DOHH2 (cell line): ENCODE measurements around the gene RNF175.
"Not testable (repeated sequence)": the region's sequence is repeated elsewhere in the genome, so short reads cannot be mapped to it uniquely, and the experiment has no call there.

ENCODE experiments used
- H3F3A ChIP-seq: fragments of 200-600 bp; sonication (generic), shearing (Covaris generic); 2 replicates; pipeline ENCODE4 v1.6.0; 2016; ENCODE audit warnings: antibody characterized with exemption, mild to moderate bottlenecking; ENCODE audit not compliant: control insufficient read depth, insufficient read depth
- H3K27ac ChIP-seq: fragments of 200-600 bp; sonication (generic); 2 replicates; pipeline ENCODE4 v1.5.1; 2014; ENCODE audit warnings: low read depth, mild to moderate bottlenecking, low read length, moderate library complexity
- H3K27me3 ChIP-seq: fragments of 200-600 bp; sonication (generic); 2 replicates; pipeline ENCODE4 v1.6.1; 2014; ENCODE audit warnings: mild to moderate bottlenecking, low read length, mixed read lengths; ENCODE audit not compliant: control insufficient read depth
- H3K36me3 ChIP-seq: fragments of 200-600 bp; sonication (generic); 2 replicates; pipeline ENCODE4 v1.6.1; 2014; ENCODE audit warnings: mild to moderate bottlenecking, low read length, moderate library complexity, mixed read lengths; ENCODE audit not compliant: control insufficient read depth
- H3K4me1 ChIP-seq: fragments of 200-600 bp; sonication (generic); 2 replicates; pipeline ENCODE4 v1.6.1; 2014; ENCODE audit warnings: mild to moderate bottlenecking, low read length, mixed read lengths; ENCODE audit not compliant: control insufficient read depth
- H3K4me2 ChIP-seq: fragments of 200-600 bp; sonication (generic); 2 replicates; pipeline ENCODE4 v1.6.0; 2014; ENCODE audit warnings: mild to moderate bottlenecking, low read length, moderate library complexity
- H3K4me3 ChIP-seq: fragments of 200-600 bp; sonication (generic); 2 replicates; pipeline ENCODE4 v1.5.1; 2014; ENCODE audit warnings: mild to moderate bottlenecking, low read length, mixed read lengths
- H3K79me2 ChIP-seq: fragments of 200-600 bp; sonication (generic); 2 replicates; pipeline ENCODE4 v1.6.1; 2014; ENCODE audit warnings: mild to moderate bottlenecking, low read length, mixed read lengths; ENCODE audit not compliant: control insufficient read depth
- H3K9me2 ChIP-seq: fragments of 200-600 bp; sonication (generic); replicated peaks from 2 replicates; pipeline ENCODE4 v1.6.1; 2014; ENCODE audit warnings: mild to moderate bottlenecking, low read length, mixed read lengths; ENCODE audit not compliant: control insufficient read depth
- H3K9me3 ChIP-seq: fragments of 200-600 bp; sonication (generic); 2 replicates; pipeline ENCODE4 v1.6.1; 2014; ENCODE audit warnings: antibody characterized with exemption, low read length, mixed read lengths; ENCODE audit not compliant: control insufficient read depth, insufficient read depth
- H4K20me1 ChIP-seq: fragments of 200-600 bp; sonication (generic); 2 replicates; pipeline ENCODE4 v1.6.0; 2014; ENCODE audit warnings: low read depth, mild to moderate bottlenecking, antibody characterized with exemption, low read length, moderate library complexity; ENCODE audit not compliant: control insufficient read depth, insufficient read depth
- EZH2phosphoT487 ChIP-seq: fragments of 200-600 bp; sonication (generic); IDR thresholded peaks from 2 replicates; pipeline ENCODE4 v1.6.1; 2017; ENCODE audit warnings: borderline replicate concordance, mild to moderate bottlenecking, antibody characterized with exemption, low read length, moderate library complexity, mixed read lengths
- TF ChIP-seq, protein P1 (sequence below): fragments of 200-600 bp; sonication (generic); IDR thresholded peaks from one replicate; pipeline ENCODE4 v1.5.1; 2014; ENCODE audit warnings: antibody characterized with exemption, mild to moderate bottlenecking, low read depth, low read length; ENCODE audit not compliant: poor library complexity, severe bottlenecking

The RNF175 gene

DNA sequence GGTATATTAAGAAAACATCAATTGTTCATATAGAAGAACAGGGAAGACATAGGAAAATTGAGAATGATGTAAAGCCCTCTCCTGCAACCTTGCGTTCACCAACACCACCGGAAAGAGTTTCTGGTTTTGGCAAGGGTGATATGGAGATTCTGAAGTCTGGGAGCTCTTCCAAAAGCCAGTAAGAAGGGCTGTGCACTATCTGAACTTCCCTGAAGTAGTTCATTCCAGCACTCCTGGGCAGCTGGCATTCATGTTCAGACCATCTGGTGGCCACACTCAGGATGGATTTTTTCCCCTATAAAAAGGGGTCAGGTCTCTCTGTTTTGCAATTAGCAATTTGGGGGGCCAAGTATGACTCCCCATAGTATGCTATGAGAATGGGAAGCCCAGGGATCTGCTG lies 91.2 kb downstream of the RNF175 start:
- Histone ChIP-seq H3F3A (no peaks in the 10 kb centered on the region), H3K4me1 (no peaks in the 10 kb centered on the region), H3K27me3 (peaks cover 3% of the 10 kb centered on the region), H3K4me2 (no peak overlapping the region), H3K79me2 (no peaks in the 10 kb centered on the region), H4K20me1 (no peaks in the 10 kb centered on the region), H3K36me3 (no peaks in the 10 kb centered on the region), H3K9me2 (no peaks in the 10 kb centered on the region), H3K9me3 (no peaks in the 10 kb centered on the region), H3K27ac (no peak overlapping the region), H3K4me3 (no peak overlapping the region)
- no peak for TF ChIP-seq EZH2phosphoT487
- TF ChIP-seq, protein P1, sequence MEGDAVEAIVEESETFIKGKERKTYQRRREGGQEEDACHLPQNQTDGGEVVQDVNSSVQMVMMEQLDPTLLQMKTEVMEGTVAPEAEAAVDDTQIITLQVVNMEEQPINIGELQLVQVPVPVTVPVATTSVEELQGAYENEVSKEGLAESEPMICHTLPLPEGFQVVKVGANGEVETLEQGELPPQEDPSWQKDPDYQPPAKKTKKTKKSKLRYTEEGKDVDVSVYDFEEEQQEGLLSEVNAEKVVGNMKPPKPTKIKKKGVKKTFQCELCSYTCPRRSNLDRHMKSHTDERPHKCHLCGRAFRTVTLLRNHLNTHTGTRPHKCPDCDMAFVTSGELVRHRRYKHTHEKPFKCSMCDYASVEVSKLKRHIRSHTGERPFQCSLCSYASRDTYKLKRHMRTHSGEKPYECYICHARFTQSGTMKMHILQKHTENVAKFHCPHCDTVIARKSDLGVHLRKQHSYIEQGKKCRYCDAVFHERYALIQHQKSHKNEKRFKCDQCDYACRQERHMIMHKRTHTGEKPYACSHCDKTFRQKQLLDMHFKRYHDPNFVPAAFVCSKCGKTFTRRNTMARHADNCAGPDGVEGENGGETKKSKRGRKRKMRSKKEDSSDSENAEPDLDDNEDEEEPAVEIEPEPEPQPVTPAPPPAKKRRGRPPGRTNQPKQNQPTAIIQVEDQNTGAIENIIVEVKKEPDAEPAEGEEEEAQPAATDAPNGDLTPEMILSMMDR: no peak

DNA sequence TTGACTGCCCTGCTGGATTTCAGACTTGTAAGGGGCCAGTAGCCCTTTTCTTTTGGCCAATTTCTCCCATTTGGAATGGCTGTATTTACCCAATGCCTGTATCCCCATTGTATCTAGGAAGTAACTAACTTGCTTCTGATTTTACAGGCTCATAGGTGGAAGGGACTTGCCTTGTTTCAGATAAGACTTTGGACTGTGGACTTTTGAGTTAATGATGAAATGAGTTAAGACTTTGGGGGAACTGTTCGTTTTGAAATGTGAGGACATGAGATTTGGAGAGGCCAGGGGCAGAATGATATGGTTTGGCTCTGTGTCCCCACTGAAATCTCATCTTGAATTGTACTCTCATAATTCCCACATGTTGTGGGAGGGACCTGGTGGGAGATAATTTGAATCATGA lies 93.3 kb downstream of the RNF175 start:
- H3K36me3 ChIP-seq, H3K4me3 ChIP-seq, H4K20me1 ChIP-seq, H3K27me3 ChIP-seq, H3K79me2 ChIP-seq, H3K9me3 ChIP-seq, H3K4me2 ChIP-seq, H3F3A ChIP-seq, H3K4me1 ChIP-seq, H3K27ac ChIP-seq, H3K9me2 ChIP-seq: not testable (repeated sequence)

DNA sequence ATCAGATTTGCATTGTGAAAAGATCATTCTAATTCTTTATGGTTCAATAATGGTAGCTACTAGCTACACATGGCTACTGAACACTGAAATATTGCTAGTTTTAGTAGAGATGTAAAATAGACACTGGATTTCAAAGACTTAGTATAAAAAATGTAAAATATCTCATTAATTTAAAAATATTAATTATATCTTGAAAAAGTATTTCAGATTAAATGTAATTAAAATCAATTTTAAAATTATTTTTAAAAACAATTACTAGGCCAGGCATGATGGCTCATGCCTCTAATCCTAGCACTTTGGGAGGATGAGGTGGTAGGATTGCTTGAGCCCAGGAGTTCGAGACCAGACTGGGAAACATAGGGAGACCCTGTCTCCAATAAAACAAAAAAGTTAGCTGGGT lies 96.2 kb downstream of the RNF175 start:
- H3F3A ChIP-seq: no peaks in the 10 kb centered on the region
- no peaks in the 10 kb centered on the region; the same call in 1 of the 2 replicates for H3K9me2 ChIP-seq
- no peaks in the 10 kb centered on the region for H3K79me2 ChIP-seq
- no peaks in the 10 kb centered on the region for H3K36me3 ChIP-seq
- peaks cover 3% of the 10 kb centered on the region; the same call in 1 of the 2 replicates for H3K27me3 ChIP-seq
- no peak overlapping the region for H3K27ac ChIP-seq
- no peaks in the 10 kb centered on the region for H4K20me1 ChIP-seq
- TF ChIP-seq, protein P1: no peak
- TF ChIP-seq EZH2phosphoT487: no peak
- peaks cover 5% of the 10 kb centered on the region; the same call in 1 of the 2 replicates for H3K9me3 ChIP-seq
- H3K4me3 ChIP-seq: no peak overlapping the region
- no peak overlapping the region for H3K4me2 ChIP-seq
- no peaks in the 10 kb centered on the region for H3K4me1 ChIP-seq

DNA sequence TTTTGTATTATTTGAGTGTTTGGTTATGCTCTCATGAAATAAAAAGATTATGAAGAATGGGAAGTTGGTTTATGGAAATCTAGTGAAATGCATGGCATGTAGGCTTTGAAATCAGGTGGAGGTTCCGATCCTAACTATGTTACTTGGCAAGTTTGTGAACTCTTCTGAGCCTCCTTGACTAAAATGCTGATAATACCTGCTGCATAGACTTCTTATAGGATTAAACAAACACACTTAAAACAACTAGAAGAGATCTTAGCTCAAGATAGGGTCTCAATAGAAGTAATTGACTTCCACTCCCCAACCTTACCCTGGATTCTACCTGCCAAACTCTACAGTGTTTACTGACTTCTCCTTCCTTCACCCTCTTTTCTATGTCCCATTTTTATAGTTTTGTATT lies 97.9 kb downstream of the RNF175 start:
- H3K27me3 ChIP-seq: no peaks in the 10 kb centered on the region
- TF ChIP-seq EZH2phosphoT487: no peak
- TF ChIP-seq, protein P1: no peak
- H3K27ac ChIP-seq: no peak overlapping the region
- H3K4me2 ChIP-seq: no peak overlapping the region
- H3K79me2 ChIP-seq: no peaks in the 10 kb centered on the region
- no peaks in the 10 kb centered on the region for H4K20me1 ChIP-seq
- H3F3A ChIP-seq: no peaks in the 10 kb centered on the region
- H3K36me3 ChIP-seq: no peaks in the 10 kb centered on the region
- H3K4me1 ChIP-seq: no peaks in the 10 kb centered on the region
- peaks cover 5% of the 10 kb centered on the region; the same call in 1 of the 2 replicates for H3K9me3 ChIP-seq
- H3K9me2 ChIP-seq: no peaks in the 10 kb centered on the region; the same call in 1 of the 2 replicates
- H3K4me3 ChIP-seq: no peak overlapping the region
